ENCODE results near the gene ARFGEF3.

The ARFGEF3 gene

GRCh38 chr6:138371720-138372119 lies 210.0 kb downstream of the ARFGEF3 start:
- no peak for FAIRE-seq
- TF ChIP-seq CTCF (IDR thresholded peaks at IDR 0.05; ENCODE audit: insufficient read depth, missing control alignments), result no peak
- no peak for DNase-seq (ENCODE audit: insufficient read length, low spot score)

DNA sequence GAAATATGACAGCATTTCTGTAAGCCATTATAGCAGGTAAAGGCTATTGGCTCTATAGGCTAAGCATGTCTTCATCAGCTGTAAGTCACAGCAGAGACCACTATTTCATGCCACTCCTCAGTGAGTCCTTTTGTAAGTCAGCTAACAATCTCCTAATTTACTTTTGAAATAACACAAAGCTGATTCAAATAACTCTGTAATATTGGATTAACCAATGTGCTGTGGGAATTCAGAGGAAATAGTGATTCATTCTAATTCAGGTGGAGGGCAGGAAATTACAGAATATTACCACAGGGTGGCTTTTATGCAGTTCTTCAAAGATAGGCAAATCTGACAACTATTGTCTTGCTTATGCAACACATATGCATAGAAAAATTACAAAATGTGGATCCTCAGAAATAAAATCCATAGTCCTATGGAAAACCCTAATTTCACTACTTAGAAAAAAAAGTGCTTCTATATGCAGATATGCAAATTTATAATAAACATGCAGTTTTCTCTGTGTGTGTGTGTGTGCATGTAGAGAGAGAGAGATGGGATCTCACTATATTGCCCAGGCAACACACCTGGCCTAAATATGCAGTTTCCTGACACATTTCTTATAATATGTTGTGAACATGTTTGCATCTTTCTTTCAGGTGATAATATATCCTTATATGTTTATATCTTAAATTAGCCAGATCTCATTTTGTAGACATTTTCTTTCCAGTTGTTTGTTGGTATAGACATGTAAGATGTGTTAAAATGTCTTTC lies 211.1 kb downstream of the ARFGEF3 start:
- DNase-seq (ENCODE audit: insufficient read length, low spot score) (no peak), FAIRE-seq (no peak)
- TF ChIP-seq CTCF (IDR thresholded peaks at IDR 0.05; ENCODE audit: insufficient read depth, missing control alignments), result no peak

- no peak for TF ChIP-seq CTCF (IDR thresholded peaks at IDR 0.05; ENCODE audit: insufficient read depth, missing control alignments)
- no peak for FAIRE-seq
- no peak for DNase-seq (ENCODE audit: insufficient read length, low spot score)
These were observed 212.5 kb downstream of the ARFGEF3 start for GRCh38 chr6:138374230-138374629.

DNA sequence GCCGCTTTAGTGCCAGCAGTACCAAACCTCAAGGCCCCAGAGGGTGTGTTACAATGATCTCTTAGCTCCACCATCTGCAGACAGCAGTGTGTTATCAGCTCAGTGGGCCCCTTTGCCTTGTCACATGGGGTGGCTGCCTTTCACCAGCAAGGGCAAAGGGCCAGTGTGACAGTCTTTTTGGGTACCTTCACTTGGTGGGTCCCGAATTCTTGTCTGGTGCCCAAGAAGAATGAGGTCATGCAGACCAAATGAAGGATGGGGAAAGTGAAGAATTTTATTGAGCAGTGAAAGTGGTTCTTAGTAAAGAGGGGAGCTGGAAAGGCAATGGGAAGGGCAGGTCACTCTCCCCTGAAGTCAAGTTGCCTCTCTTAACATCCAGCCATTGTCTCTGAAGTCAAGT lies 213.1 kb downstream of the ARFGEF3 start:
- no peak for FAIRE-seq
- no peak for DNase-seq (ENCODE audit: insufficient read length, low spot score)
- TF ChIP-seq CTCF (IDR thresholded peaks at IDR 0.05; ENCODE audit: insufficient read depth, missing control alignments), result no peak

DNA sequence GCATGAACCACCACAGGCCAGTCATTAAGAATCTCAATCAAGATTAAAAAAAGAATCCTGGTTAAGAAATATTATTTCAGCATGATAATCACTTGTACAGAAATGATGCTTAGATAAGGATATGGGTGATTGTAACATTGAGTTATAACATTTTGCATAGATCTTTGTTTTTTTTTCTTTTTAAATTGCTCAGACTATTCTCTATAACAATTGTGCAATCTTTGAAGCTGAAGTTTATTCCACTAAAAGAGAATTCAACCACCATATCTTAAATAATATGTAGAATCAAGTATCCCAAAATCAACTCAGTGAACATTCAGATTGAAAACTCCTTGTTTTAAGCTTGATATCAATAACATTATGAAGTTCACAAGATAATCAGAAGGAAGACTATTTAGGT lies 215.3 kb downstream of the ARFGEF3 start:
- no peak for DNase-seq (ENCODE audit: insufficient read length, low spot score)
- TF ChIP-seq CTCF (IDR thresholded peaks at IDR 0.05; ENCODE audit: insufficient read depth, missing control alignments), result no peak
- FAIRE-seq, result no peak

- DNase-seq (ENCODE audit: insufficient read length, low spot score), result no peak
- no peak for FAIRE-seq
- TF ChIP-seq CTCF (IDR thresholded peaks at IDR 0.05; ENCODE audit: insufficient read depth, missing control alignments), result no peak
These were observed 216.1 kb downstream of the ARFGEF3 start, which contains the start of gene SMIM28 for GRCh38 chr6:138377844-138378243. Gene SMIM28 (plus strand): TSS chr6:138377905. CDS start chr6:138378073, 168 bp downstream.

GRCh38 chr6:138378463-138378862 lies 216.7 kb downstream of the ARFGEF3 start:
- TF ChIP-seq CTCF (IDR thresholded peaks at IDR 0.05; ENCODE audit: insufficient read depth, missing control alignments), result no peak
- FAIRE-seq, result no peak

More at GRCh38 chr6:138378463-138378862, 216.7 kb downstream of the ARFGEF3 start:
- no peak for DNase-seq (ENCODE audit: insufficient read length, low spot score)

All from D721Med (cell line).